Stomach (tissue), 4 donors: ENCODE results near the gene CMIP.

ENCODE experiments used
- POLR2A ChIP-seq, 4 donors: fragments of 450-650 bp; IDR thresholded peaks; one replicate each; pipeline ENCODE4 v1.6.1; 2016; ENCODE audit warnings: antibody characterized with exemption in 4 of 4, control low read depth in 2 of 4, mild to moderate bottlenecking in 1 of 4, moderate library complexity in 1 of 4
- POLR2AphosphoS5 ChIP-seq, 3 donors: sonication (generic); formaldehyde crosslinking; IDR thresholded peaks; one replicate each; pipeline ENCODE4 v1.6.1; 2016; ENCODE audit warnings: antibody characterized with exemption in 3 of 3
- TF ChIP-seq, protein P1 (sequence below), 7 experiments: fragments of 450-650 bp in 4 of 7; fragments of 200-600 bp in 3 of 7; sonication (generic) in 3 of 7; IDR thresholded peaks; one replicate each; pipeline ENCODE4 v1.5.1; 2016 to 2019; ENCODE audit warnings: antibody characterized with exemption in 7 of 7, control low read depth in 2 of 7, mild to moderate bottlenecking in 1 of 7

DNA sequence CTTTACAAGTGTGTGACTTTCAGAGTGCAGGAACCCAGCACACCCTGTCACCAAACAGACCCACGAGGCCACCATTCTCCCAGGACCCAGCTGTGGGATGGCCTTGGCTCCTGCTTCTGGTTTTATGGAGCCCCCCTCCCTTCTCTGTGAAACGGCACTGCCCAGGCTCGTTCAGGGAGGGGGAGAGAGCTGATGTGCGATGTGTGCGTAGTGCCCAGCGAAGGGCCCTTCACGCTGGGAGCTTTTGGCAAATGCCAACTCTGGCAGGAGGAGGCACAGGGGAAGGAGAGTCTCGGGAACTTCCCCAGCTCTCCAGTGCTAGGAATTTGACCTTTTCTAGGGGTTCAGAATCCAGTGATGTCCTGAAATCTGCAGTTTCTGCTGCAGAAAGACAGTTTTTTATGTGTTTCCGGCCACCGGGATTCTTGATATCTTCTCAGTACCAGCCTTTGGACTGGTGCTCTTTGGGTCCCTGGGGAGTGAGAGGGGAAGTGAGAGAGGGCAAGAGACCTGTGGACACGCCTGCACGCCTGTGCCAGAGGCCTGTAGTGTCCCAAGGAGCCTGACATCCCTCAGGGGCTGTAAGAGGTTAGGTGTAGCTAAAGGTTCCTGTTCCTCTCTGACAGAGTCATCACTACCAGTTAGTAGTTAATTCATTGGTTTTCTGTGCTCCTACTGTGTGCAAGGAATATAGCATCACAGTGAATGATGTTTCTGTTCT is 45.1 kb downstream of the CMIP start:
- TF ChIP-seq, protein P1, sequence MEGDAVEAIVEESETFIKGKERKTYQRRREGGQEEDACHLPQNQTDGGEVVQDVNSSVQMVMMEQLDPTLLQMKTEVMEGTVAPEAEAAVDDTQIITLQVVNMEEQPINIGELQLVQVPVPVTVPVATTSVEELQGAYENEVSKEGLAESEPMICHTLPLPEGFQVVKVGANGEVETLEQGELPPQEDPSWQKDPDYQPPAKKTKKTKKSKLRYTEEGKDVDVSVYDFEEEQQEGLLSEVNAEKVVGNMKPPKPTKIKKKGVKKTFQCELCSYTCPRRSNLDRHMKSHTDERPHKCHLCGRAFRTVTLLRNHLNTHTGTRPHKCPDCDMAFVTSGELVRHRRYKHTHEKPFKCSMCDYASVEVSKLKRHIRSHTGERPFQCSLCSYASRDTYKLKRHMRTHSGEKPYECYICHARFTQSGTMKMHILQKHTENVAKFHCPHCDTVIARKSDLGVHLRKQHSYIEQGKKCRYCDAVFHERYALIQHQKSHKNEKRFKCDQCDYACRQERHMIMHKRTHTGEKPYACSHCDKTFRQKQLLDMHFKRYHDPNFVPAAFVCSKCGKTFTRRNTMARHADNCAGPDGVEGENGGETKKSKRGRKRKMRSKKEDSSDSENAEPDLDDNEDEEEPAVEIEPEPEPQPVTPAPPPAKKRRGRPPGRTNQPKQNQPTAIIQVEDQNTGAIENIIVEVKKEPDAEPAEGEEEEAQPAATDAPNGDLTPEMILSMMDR (IDR thresholded peaks at IDR 0.05): no peak
- TF ChIP-seq POLR2A (IDR thresholded peaks at IDR 0.05) (no peak), POLR2AphosphoS5 (IDR thresholded peaks at IDR 0.05) (no peak)
